ENCODE results near the gene PDGFRA. TPM values are rescaled to one million over a fixed set of nuclear protein-coding genes. Genes with fewer than 3 reads are reported as not detected.

The PDGFRA gene
- total RNA-seq, 1 experiment from 2014 or later = 0.25 TPM

DNA sequence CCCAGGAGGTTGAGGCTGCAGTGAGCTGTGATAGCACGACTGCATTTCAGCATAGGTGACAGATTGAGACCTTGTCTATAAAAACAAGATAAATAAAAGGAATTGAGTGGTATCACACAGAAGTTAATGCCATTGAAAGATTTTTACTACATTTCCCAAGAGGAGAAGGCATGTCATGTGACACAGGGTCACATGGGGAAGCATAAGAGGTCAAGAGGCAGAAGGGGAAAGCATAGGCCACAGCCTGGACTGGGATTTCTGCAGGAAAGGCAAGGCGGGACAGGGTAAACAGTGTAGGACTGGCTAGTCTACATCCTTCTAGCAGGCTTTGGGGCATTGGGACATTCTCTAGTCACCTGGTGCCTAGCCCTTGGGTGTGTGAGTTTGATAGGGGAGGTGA lies 88.6 kb downstream of the PDGFRA start:
- H3K9ac ChIP-seq (ENCODE audit: low read length) = no peak overlapping the region
- H3K79me2 ChIP-seq (ENCODE audit: insufficient read depth, low read length) = no peaks in the 10 kb centered on the region
- H3K4me1 ChIP-seq (ENCODE audit: control insufficient read depth in 1 of 2, insufficient read depth in 2 of 2, low read length in 2 of 2) = no peaks in the 10 kb centered on the region
- no peaks in the 10 kb centered on the region for H3K9me3 ChIP-seq (ENCODE audit: control insufficient read depth in 1 of 2, insufficient read depth in 1 of 2, low read depth in 1 of 2, low read length in 2 of 2)
- POLR2A ChIA-PET = no interaction called here
- ATAC-seq (no peak), DNase-seq (ENCODE audit: low read depth, low spot score) (no peak)
- H3K4me2 ChIP-seq (ENCODE audit: low read length) = no peak overlapping the region
- no peak overlapping the region for H3K27ac ChIP-seq (ENCODE audit: low read depth, low read length)
- no peaks in the 10 kb centered on the region for H3K9me2 ChIP-seq (ENCODE audit: insufficient read depth)
- H3K27me3 ChIP-seq (ENCODE audit: insufficient read depth, low read length) = no peaks in the 10 kb centered on the region
- no peak overlapping the region for H2AFZ ChIP-seq (ENCODE audit: low read depth, low read length, poor library complexity, severe bottlenecking)
- no TSS peak for BruUV-seq (replicated peaks)
- no peaks in the 10 kb centered on the region for H4K20me1 ChIP-seq (ENCODE audit: insufficient read depth)
- CTCF ChIA-PET = interaction anchor here (1.4 to 2.1 kb wide), 2 partner anchors 123 to 643 kb away, joined by 4 to 14 read pairs; no protein-coding TSS in a partner anchor
- H3K4me3 ChIP-seq (replicated peaks in 1 of 2; ENCODE audit: low read depth in 1 of 2, low read length in 2 of 2) = no peak overlapping the region
- intact Hi-C loops (cut with micrococcal nuclease) = no loop called here
- H3K36me3 ChIP-seq (ENCODE audit: control insufficient read depth in 1 of 2, insufficient read depth in 2 of 2, low read length in 2 of 2) = no peaks in the 10 kb centered on the region
- RAD21 ChIA-PET (ENCODE audit: low non-redundant PET in 1 of 2, low total read pairs in 2 of 2, uncharacterized antibody in 2 of 2, unreplicated experiment in 2 of 2) = no interaction called here
- TF ChIP-seq ZBTB33 (IDR thresholded peaks at IDR 0.05; ENCODE audit: extremely low read depth, insufficient replicate concordance, low read length) (no peak), POLR2AphosphoS5 (IDR thresholded peaks at IDR 0.05; ENCODE audit: low read depth, low read length) (no peak), RAD21 (IDR thresholded peaks at IDR 0.05; ENCODE audit: low read depth) (no peak), JUND (IDR thresholded peaks at IDR 0.05) (no peak), SP1 (IDR thresholded peaks at IDR 0.05; ENCODE audit: low read depth) (no peak), MAX (IDR thresholded peaks at IDR 0.05) (no peak), CEBPB (IDR thresholded peaks at IDR 0.05; ENCODE audit: low read depth) (no peak), POLR2A (IDR thresholded peaks at IDR 0.05; ENCODE audit: borderline replicate concordance, extremely low read depth, insufficient read depth, insufficient read length) (no peak), ZNF274 (IDR thresholded peaks at IDR 0.05; ENCODE audit: low read depth, low read length) (no peak)
- TF ChIP-seq, protein P1, sequence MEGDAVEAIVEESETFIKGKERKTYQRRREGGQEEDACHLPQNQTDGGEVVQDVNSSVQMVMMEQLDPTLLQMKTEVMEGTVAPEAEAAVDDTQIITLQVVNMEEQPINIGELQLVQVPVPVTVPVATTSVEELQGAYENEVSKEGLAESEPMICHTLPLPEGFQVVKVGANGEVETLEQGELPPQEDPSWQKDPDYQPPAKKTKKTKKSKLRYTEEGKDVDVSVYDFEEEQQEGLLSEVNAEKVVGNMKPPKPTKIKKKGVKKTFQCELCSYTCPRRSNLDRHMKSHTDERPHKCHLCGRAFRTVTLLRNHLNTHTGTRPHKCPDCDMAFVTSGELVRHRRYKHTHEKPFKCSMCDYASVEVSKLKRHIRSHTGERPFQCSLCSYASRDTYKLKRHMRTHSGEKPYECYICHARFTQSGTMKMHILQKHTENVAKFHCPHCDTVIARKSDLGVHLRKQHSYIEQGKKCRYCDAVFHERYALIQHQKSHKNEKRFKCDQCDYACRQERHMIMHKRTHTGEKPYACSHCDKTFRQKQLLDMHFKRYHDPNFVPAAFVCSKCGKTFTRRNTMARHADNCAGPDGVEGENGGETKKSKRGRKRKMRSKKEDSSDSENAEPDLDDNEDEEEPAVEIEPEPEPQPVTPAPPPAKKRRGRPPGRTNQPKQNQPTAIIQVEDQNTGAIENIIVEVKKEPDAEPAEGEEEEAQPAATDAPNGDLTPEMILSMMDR (IDR thresholded peaks at IDR 0.05 in 2 of 3, conservative IDR thresholded peaks at IDR 0.05 in 1 of 3; ENCODE audit: borderline replicate concordance in 1 of 3, insufficient read depth in 1 of 3, low read depth in 2 of 3, low read length in 2 of 3) = no peak
